ENCODE data around the gene RRP9. TPM values are rescaled to one million over a fixed set of nuclear protein-coding genes. Genes with fewer than 3 reads are reported as not detected.
"Not testable (repeated sequence)": the region's sequence is repeated elsewhere in the genome, so short reads cannot be mapped to it uniquely, and the experiment has no call there.

RRP9 gene
- total RNA-seq, 1 donor: 20.6 TPM

GRCh38 chr3:51908026-51908425 lies 33.7 kb downstream of the RRP9 start:
- H3K4me1 ChIP-seq (ENCODE audit: insufficient read depth, low read length): no peaks in the 10 kb centered on the region
- H3K36me3 ChIP-seq (ENCODE audit: insufficient read depth, low read length): no peaks in the 10 kb centered on the region

GRCh38 chr3:51904034-51904823 lies 37.5 kb downstream of the RRP9 start:
- Histone ChIP-seq H4K20me1 (ENCODE audit: insufficient read depth, low read length) (no peaks in the 10 kb centered on the region), H3K4me3 (ENCODE audit: insufficient read depth, low read length) (no peak overlapping the region), H3K9me3 (ENCODE audit: low read depth, low read length) (no peaks in the 10 kb centered on the region), H3K27me3 (ENCODE audit: insufficient read depth, low read length) (no peaks in the 10 kb centered on the region), H3K36me3 (ENCODE audit: insufficient read depth, low read length) (no peaks in the 10 kb centered on the region), H2AFZ (ENCODE audit: low read length) (no peak overlapping the region), H3K4me2 (ENCODE audit: insufficient read depth, low read length) (no peak overlapping the region), H3K79me2 (ENCODE audit: insufficient read depth, low read length) (no peaks in the 10 kb centered on the region), H3K4me1 (ENCODE audit: insufficient read depth, low read length) (no peaks in the 10 kb centered on the region), H3K27ac (ENCODE audit: low read depth, low read length) (no peak overlapping the region)
- no peak for DNase-seq (ENCODE audit: insufficient read length, low spot score, missing footprints)
- TF ChIP-seq CTCF (IDR thresholded peaks at IDR 0.05; ENCODE audit: extremely low read depth, low read depth, low read length): no peak

More at GRCh38 chr3:51908026-51908425, 33.7 kb downstream of the RRP9 start:
- Histone ChIP-seq H3K79me2 (ENCODE audit: insufficient read depth, low read length) (no peaks in the 10 kb centered on the region), H4K20me1 (ENCODE audit: insufficient read depth, low read length) (no peaks in the 10 kb centered on the region), H3K27ac (ENCODE audit: low read depth, low read length) (no peak overlapping the region), H3K4me2 (ENCODE audit: insufficient read depth, low read length) (no peak overlapping the region), H3K9me3 (ENCODE audit: low read depth, low read length) (no peaks in the 10 kb centered on the region), H2AFZ (ENCODE audit: low read length) (no peak overlapping the region), H3K4me3 (ENCODE audit: insufficient read depth, low read length) (no peak overlapping the region), H3K27me3 (ENCODE audit: insufficient read depth, low read length) (no peaks in the 10 kb centered on the region)
- DNase-seq (ENCODE audit: insufficient read length, low spot score, missing footprints): no peak
- TF ChIP-seq CTCF (IDR thresholded peaks at IDR 0.05; ENCODE audit: extremely low read depth, low read depth, low read length): no peak

GRCh38 chr3:51902361-51902760 lies 39.3 kb downstream of the RRP9 start:
- H2AFZ ChIP-seq (ENCODE audit: low read length); DNase-seq (ENCODE audit: insufficient read length, low spot score, missing footprints); H3K4me3 ChIP-seq (ENCODE audit: insufficient read depth, low read length); H4K20me1 ChIP-seq (ENCODE audit: insufficient read depth, low read length); H3K4me1 ChIP-seq (ENCODE audit: insufficient read depth, low read length); H3K4me2 ChIP-seq (ENCODE audit: insufficient read depth, low read length); H3K27ac ChIP-seq (ENCODE audit: low read depth, low read length); H3K27me3 ChIP-seq (ENCODE audit: insufficient read depth, low read length); H3K36me3 ChIP-seq (ENCODE audit: insufficient read depth, low read length); H3K9me3 ChIP-seq (ENCODE audit: low read depth, low read length); H3K79me2 ChIP-seq (ENCODE audit: insufficient read depth, low read length): not testable (repeated sequence)

- H2AFZ ChIP-seq (ENCODE audit: low read length); H4K20me1 ChIP-seq (ENCODE audit: insufficient read depth, low read length); H3K4me1 ChIP-seq (ENCODE audit: insufficient read depth, low read length); H3K27ac ChIP-seq (ENCODE audit: low read depth, low read length); H3K9me3 ChIP-seq (ENCODE audit: low read depth, low read length); H3K79me2 ChIP-seq (ENCODE audit: insufficient read depth, low read length); H3K27me3 ChIP-seq (ENCODE audit: insufficient read depth, low read length); H3K36me3 ChIP-seq (ENCODE audit: insufficient read depth, low read length); H3K4me3 ChIP-seq (ENCODE audit: insufficient read depth, low read length); DNase-seq (ENCODE audit: insufficient read length, low spot score, missing footprints); H3K4me2 ChIP-seq (ENCODE audit: insufficient read depth, low read length): not testable (repeated sequence)
Observed at GRCh38 chr3:51900043-51900442, 41.7 kb downstream of the RRP9 start.

GRCh38 chr3:51897391-51897790 lies 44.3 kb downstream of the RRP9 start:
- DNase-seq (ENCODE audit: insufficient read length, low spot score, missing footprints): no peak

More at GRCh38 chr3:51897391-51897790, 44.3 kb downstream of the RRP9 start:
- TF ChIP-seq CTCF (IDR thresholded peaks at IDR 0.05; ENCODE audit: extremely low read depth, low read depth, low read length): no peak
- H3K4me3 ChIP-seq (ENCODE audit: insufficient read depth, low read length): no peak overlapping the region
- no peaks in the 10 kb centered on the region for H3K27me3 ChIP-seq (ENCODE audit: insufficient read depth, low read length)
- no peak overlapping the region for H3K4me2 ChIP-seq (ENCODE audit: insufficient read depth, low read length)
- no peaks in the 10 kb centered on the region for H3K4me1 ChIP-seq (ENCODE audit: insufficient read depth, low read length)
- no peaks in the 10 kb centered on the region for H3K9me3 ChIP-seq (ENCODE audit: low read depth, low read length)
- H2AFZ ChIP-seq (ENCODE audit: low read length): no peak overlapping the region
- H3K36me3 ChIP-seq (ENCODE audit: insufficient read depth, low read length): no peaks in the 10 kb centered on the region
- H3K79me2 ChIP-seq (ENCODE audit: insufficient read depth, low read length): no peaks in the 10 kb centered on the region
- H4K20me1 ChIP-seq (ENCODE audit: insufficient read depth, low read length): no peaks in the 10 kb centered on the region
- no peak overlapping the region for H3K27ac ChIP-seq (ENCODE audit: low read depth, low read length)

All from osteoblast (primary cell).